GM12878 (cell line): Measurements from ENCODE around the gene ARHGAP6. TPM values are rescaled to one million over a fixed set of nuclear protein-coding genes. Genes with fewer than 3 reads are reported as not detected.

Experiments
- ATAC-seq: fragments of 200-7000 bp; cut with Tn5 transposase; 3 replicates; pipeline ENCODE4 v1.9.1; 2020; ENCODE audit warnings: mild to moderate bottlenecking, moderate library complexity
- BruUV-seq: library from RNA; stranded (reverse); fragments of 400-500 nt; replicated peaks from 2 replicates; lab custom pipeline; 2021; lab: Mats Ljungman, UMichigan
- CTCF ChIA-PET: fragments of 300-600 bp; sonication (Branson Sonifier 250); formaldehyde crosslinking; extraction: SDS; loops from one replicate; lab custom pipeline; 2021; ENCODE audit warnings: inconsistent platforms; lab: Yijun Ruan, JAX
- POLR2A ChIA-PET: fragments of 350-600 bp; formaldehyde crosslinking; extraction: SDS; loops from one replicate; lab custom pipeline; 2021; ENCODE audit warnings: inconsistent platforms; lab: Charles Lee
- RAD21 ChIA-PET: fragments of 300-600 bp; sonication (Branson Sonifier 250); formaldehyde crosslinking; loops from one replicate; lab custom pipeline; 2023; ENCODE audit warnings: antibody characterized with exemption; ENCODE audit not compliant: unreplicated experiment; lab: Charles Lee
- SMC1A ChIA-PET: fragments of 300-600 bp; sonication (Branson Sonifier 250); formaldehyde crosslinking; loops from one replicate; lab custom pipeline; 2023; ENCODE audit not compliant: unreplicated experiment, uncharacterized antibody; lab: Charles Lee
- DNase-seq: peaks from one replicate; pipeline ENCODE4 v3.0.0-alpha.2; 2011; ENCODE audit warnings: low read depth, low spot score
- FAIRE-seq: peaks from 3 replicates; lab custom pipeline; 2011; peaks lifted over from hg19 to GRCh38; lab: Jason Lieb, UNC
- H2AFZ ChIP-seq: 2 replicates; pipeline ENCODE4 v1.6.0; 2011; ENCODE audit warnings: low read depth, low read length, control low read depth; ENCODE audit not compliant: control insufficient read depth
- H3K27ac ChIP-seq: 2 replicates; pipeline ENCODE4 v1.5.1; 2011; ENCODE audit warnings: control low read depth; ENCODE audit not compliant: control insufficient read depth, insufficient read depth
- H3K27me3 ChIP-seq, 2 experiments: replicated peaks in 1 of 2; 2 replicates each; pipeline versions ENCODE4 v1.6.0 to v1.6.1; 2011; ENCODE audit warnings: low read length in 1 of 2; ENCODE audit not compliant: control insufficient read depth in 2 of 2, insufficient read depth in 2 of 2
- H3K36me3 ChIP-seq, 2 experiments: 2 replicates each; pipeline ENCODE4 v1.5.1; 2011; ENCODE audit warnings: low read length in 1 of 2; ENCODE audit not compliant: control insufficient read depth in 2 of 2, insufficient read depth in 2 of 2
- H3K4me1 ChIP-seq: 2 replicates; pipeline ENCODE4 v1.6.1; 2011; ENCODE audit warnings: mild to moderate bottlenecking, low read length, moderate library complexity, mixed read lengths; ENCODE audit not compliant: control insufficient read depth, insufficient read depth
- H3K4me2 ChIP-seq: 2 replicates; pipeline ENCODE4 v1.6.0; 2011; ENCODE audit warnings: control low read depth; ENCODE audit not compliant: control insufficient read depth, insufficient read depth
- H3K4me3 ChIP-seq: fragments of 200-600 bp; sonication (generic); 2 replicates; pipeline ENCODE4 v1.5.1; 2016
- H3K79me2 ChIP-seq: 2 replicates; pipeline ENCODE4 v1.6.0; 2011; ENCODE audit warnings: low read length; ENCODE audit not compliant: control insufficient read depth, insufficient read depth
- H3K9ac ChIP-seq: 2 replicates; pipeline ENCODE4 v1.8.0; 2011; ENCODE audit warnings: low read length, control low read depth, mixed read lengths; ENCODE audit not compliant: control insufficient read depth, insufficient read depth
- H3K9me3 ChIP-seq: replicated peaks from 3 replicates; pipeline ENCODE4 v1.5.1; 2011; ENCODE audit warnings: mild to moderate bottlenecking, low read length; ENCODE audit not compliant: control insufficient read depth, insufficient read depth
- H4K20me1 ChIP-seq: 2 replicates; pipeline ENCODE4 v1.6.0; 2011; ENCODE audit not compliant: control insufficient read depth, insufficient read depth
- BCL11A ChIP-seq: IDR thresholded peaks from 2 replicates; pipeline ENCODE4 v1.6.1; 2011; ENCODE audit warnings: low read depth, low read length
- ETV6 ChIP-seq, 2 experiments: fragments of 450-650 bp in 1 of 2; IDR thresholded peaks in 1 of 2; conservative IDR thresholded peaks in 1 of 2; 2 replicates each; pipeline ENCODE4 v1.6.1; 2014; ENCODE audit warnings: antibody characterized with exemption in 1 of 2, borderline replicate concordance in 1 of 2, low read depth in 1 of 2, mild to moderate bottlenecking in 1 of 2, moderate library complexity in 1 of 2
- IRF4 ChIP-seq: IDR thresholded peaks from 2 replicates; pipeline ENCODE4 v1.6.1; 2011; ENCODE audit warnings: low read depth, low read length
- JUND ChIP-seq: IDR thresholded peaks from 2 replicates; pipeline ENCODE4 v1.6.1; 2012; ENCODE audit warnings: low read depth, mild to moderate bottlenecking, low read length, improper control_type of control experiment, moderate library complexity
- MAX ChIP-seq: IDR thresholded peaks from 2 replicates; pipeline ENCODE4 v1.6.1; 2012; ENCODE audit warnings: low read depth, low read length, improper control_type of control experiment
- MLLT1 ChIP-seq: fragments of 450-650 bp; IDR thresholded peaks from 2 replicates; pipeline ENCODE4 v1.6.1; 2016; ENCODE audit warnings: mild to moderate bottlenecking
- MTA3 ChIP-seq: IDR thresholded peaks from 2 replicates; pipeline ENCODE4 v1.6.1; 2012; ENCODE audit warnings: low read length, inconsistent platforms, borderline replicate concordance
- NFXL1 ChIP-seq: fragments of 450-650 bp; IDR thresholded peaks from 2 replicates; pipeline ENCODE4 v1.6.1; 2017; ENCODE audit warnings: antibody characterized with exemption, mild to moderate bottlenecking, borderline replicate concordance
- NR2C2 ChIP-seq: IDR thresholded peaks from 2 replicates; pipeline ENCODE4 v1.6.1; 2011; ENCODE audit warnings: borderline replicate concordance, low read depth; ENCODE audit not compliant: control insufficient read depth, insufficient read length
- NR2F1 ChIP-seq: fragments of 450-650 bp; conservative IDR thresholded peaks from 2 replicates; pipeline ENCODE4 v1.6.1; 2017; ENCODE audit warnings: mild to moderate bottlenecking
- PRDM15 ChIP-seq: fragments of 450-650 bp; formaldehyde crosslinking; IDR thresholded peaks from 2 replicates; pipeline ENCODE4 v1.4.0; 2020; ENCODE audit warnings: mild to moderate bottlenecking, moderate library complexity
- SP1 ChIP-seq: IDR thresholded peaks from one replicate; pipeline ENCODE4 v1.6.1; 2011; ENCODE audit warnings: low read depth, low read length
- WGBS: methylation state at CpG from one replicate; pipeline ENCODE4 v1.1.6; 2016; ENCODE audit warnings: low lambda C conversion rate; ENCODE audit not compliant: insufficient replicate concordance, insufficient coverage; ENCODE audit errors: missing lambda C conversion rate; 5-methylcytosine and 5-hydroxymethylcytosine counted together
- in situ Hi-C: fragments of 300-500 bp; cut with MboI; formaldehyde crosslinking; loops from 9 replicates; pipeline ENCODE4 v1.14.3; 2018; ENCODE audit warnings: mixed read lengths
- intact Hi-C: fragments of 100-400 bp; cut with micrococcal nuclease; formaldehyde crosslinking; loops from one replicate; pipeline ENCODE4 v1.14.2; 2022; ENCODE audit not compliant: unreplicated experiment
- polyA plus RNA-seq, 11 experiments: library from polyadenylated mRNA; depleted of rRNA in 4 of 11; unstranded in 6 of 11; stranded (reverse) in 5 of 11; fragments of >200 nt; fragmentation: Nextera tagmentation in 4 of 11; fragmentation: Illumina TruSeq in 1 of 11; extraction: Ambion mirVana in 4 of 11; extraction: Trizol in 1 of 11; gene quantifications; 1 replicate in 1 of 11; 2 replicates in 10 of 11; pipeline versions ENCODE4 v1.2.1 to v1.2.3, GENCODE V29; 2011 to 2016; ENCODE audit warnings: inconsistent platforms in 2 of 11, missing spikeins in 2 of 11, low read depth in 1 of 11
- total RNA-seq, 4 experiments: library from RNA; depleted of rRNA in 3 of 4; stranded (reverse); fragments of >200 nt in 3 of 4; fragmentation: Illumina TruSeq in 1 of 4; extraction: Trizol in 1 of 4; gene quantifications; 2 replicates each; pipeline versions ENCODE4 v1.2.1 to v1.2.3, GENCODE V29; 2013 to 2021
- TF ChIP-seq, protein P1 (sequence below): IDR thresholded peaks from 2 replicates; pipeline ENCODE4 v1.6.1; 2011; ENCODE audit warnings: borderline replicate concordance, low read depth, mild to moderate bottlenecking, moderate library complexity, low read length; ENCODE audit not compliant: insufficient read depth, poor library complexity, severe bottlenecking

Gene ARHGAP6
- total and polyA plus RNA-seq, 10 of the 15 experiments (the other 5 are each of a cell fraction or from before 2014, with no cell fraction given): 0.20 to 1.8 (median 0.76) TPM

DNA sequence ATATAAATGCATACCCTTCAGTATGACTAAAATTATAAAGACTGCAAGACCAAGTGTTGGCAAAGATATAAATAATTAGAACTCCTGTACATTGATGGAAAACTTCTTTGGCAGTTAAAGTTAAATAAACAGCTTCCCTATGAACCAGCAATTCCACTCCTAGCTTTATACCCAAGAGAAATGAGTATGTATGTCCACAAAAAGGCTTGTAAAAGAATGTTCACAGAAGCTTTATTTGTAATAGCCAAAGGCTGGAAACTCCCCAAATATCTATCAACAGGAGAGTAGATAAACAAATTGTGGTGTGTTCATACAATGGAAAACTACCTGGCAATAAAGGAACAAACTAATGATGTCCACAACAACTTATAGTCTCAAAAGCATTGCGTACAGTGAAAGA is 187.7 kb downstream of the ARHGAP6 start:
- ChIA-PET RAD21 (interaction anchor here (1.0 kb wide), 1 partner anchor 14 kb away, joined by 3 read pairs; no protein-coding TSS in a partner anchor), SMC1A (interaction anchor here (1.7 kb wide), 1 partner anchor 17 kb away, joined by 3 read pairs; no protein-coding TSS in a partner anchor), CTCF (no interaction called here), POLR2A (no interaction called here)
- ATAC-seq: no peak
- in situ Hi-C loops (no loop called here), intact Hi-C loops (no loop called here)
- Histone ChIP-seq H3K9ac (no peak overlapping the region), H2AFZ (no peak overlapping the region), H3K4me1 (no peaks in the 10 kb centered on the region), H3K9me3 (no peaks in the 10 kb centered on the region), H3K4me3 (no peak overlapping the region), H4K20me1 (no peaks in the 10 kb centered on the region), H3K4me2 (no peak overlapping the region), H3K27ac (no peak overlapping the region), H3K79me2 (no peaks in the 10 kb centered on the region), H3K27me3 (peaks cover 1 to 2% of the 10 kb centered on the region in 2 experiments; a peak in 2 of 4 replicates), H3K36me3 (no peaks in the 10 kb centered on the region)
- WGBS: 26% methylated on average over 1 of the region's 1 CpG
- TF ChIP-seq NFXL1 (no peak), JUND (no peak), NR2C2 (no peak), ETV6 (conservative IDR thresholded peaks at IDR 0.05 in 1 of 2, IDR thresholded peaks at IDR 0.05 in 1 of 2; ENCODE audit: borderline replicate concordance in 1 of 2, low read depth in 1 of 2) (no peak), PRDM15 (no peak), MLLT1 (no peak), SP1 (no peak), MTA3 (no peak), IRF4 (no peak), MAX (no peak), NR2F1 (no peak), BCL11A (no peak)
- TF ChIP-seq, protein P1, sequence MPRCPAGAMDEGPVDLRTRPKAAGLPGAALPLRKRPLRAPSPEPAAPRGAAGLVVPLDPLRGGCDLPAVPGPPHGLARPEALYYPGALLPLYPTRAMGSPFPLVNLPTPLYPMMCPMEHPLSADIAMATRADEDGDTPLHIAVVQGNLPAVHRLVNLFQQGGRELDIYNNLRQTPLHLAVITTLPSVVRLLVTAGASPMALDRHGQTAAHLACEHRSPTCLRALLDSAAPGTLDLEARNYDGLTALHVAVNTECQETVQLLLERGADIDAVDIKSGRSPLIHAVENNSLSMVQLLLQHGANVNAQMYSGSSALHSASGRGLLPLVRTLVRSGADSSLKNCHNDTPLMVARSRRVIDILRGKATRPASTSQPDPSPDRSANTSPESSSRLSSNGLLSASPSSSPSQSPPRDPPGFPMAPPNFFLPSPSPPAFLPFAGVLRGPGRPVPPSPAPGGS: no peak
- no TSS peak for BruUV-seq
- DNase-seq: no peak
- FAIRE-seq: no peak
